ENCODE results near the gene NTF4. TPM values are rescaled to one million over a fixed set of nuclear protein-coding genes. Genes with fewer than 3 reads are reported as not detected.
"Not testable (repeated sequence)": the region's sequence is repeated elsewhere in the genome, so short reads cannot be mapped to it uniquely, and the experiment has no call there.

NTF4 gene
- total and polyA plus RNA-seq, 8 donors, result 0.63 to 6.2 (median 0.97) TPM

DNA sequence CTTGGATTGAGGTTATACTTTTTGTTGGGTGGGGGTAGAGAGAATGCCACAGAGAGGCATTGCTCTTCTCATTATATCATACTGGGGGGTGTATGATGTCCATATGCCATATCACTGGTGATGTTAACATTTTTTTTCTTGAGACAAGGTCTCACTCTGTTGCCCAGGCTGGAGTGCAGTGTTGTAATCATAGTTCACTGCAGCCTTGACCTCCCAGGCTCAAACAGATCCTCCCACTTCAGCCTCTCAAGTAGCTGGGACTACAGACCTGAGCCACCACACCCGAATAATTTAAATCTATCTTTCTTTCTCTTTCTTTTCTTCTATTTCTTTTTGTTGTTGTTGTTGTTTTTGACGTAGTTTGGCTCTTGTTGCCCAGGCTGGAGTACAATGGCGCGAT lies 15.8 kb upstream of the NTF4 start:
- no peak for DNase-seq
- Histone ChIP-seq H3K4me1 (peaks cover 0 to 5% of the 10 kb centered on the region in 2 donors), H3K9me3 (no peaks in the 10 kb centered on the region), H3K27ac (no peak overlapping the region), H3K36me3 (no peaks in the 10 kb centered on the region), H3K27me3 (no peaks in the 10 kb centered on the region), H3K4me3 (no peak overlapping the region)
- no peak for TF ChIP-seq CTCF (IDR thresholded peaks at IDR 0.05)
- intact Hi-C loops (cut with DNase I), result no loop called here
- no peak for ATAC-seq

DNA sequence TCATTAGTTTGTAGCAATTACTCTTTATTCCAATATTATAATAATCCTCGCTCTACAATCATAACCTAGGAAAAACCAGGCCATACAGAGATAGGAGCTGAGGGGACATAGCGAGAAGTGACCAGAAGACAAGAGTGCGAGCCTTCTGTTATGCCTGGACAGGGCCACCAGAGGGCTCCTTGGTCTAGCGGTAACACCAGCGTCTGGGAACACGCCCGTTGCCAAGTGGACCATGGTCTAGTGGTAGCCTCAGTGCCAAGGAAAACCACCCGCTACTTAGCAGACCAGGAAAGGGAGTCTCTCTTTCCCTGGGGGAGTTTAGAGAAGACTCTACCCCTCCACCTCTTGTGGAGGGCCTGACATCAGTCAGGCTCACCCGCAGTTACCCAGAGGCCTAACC lies 10.3 kb upstream of the NTF4 start:
- H3K4me3 ChIP-seq; H3K36me3 ChIP-seq; intact Hi-C loops (cut with DNase I); H3K27ac ChIP-seq; H3K9me3 ChIP-seq: not testable (repeated sequence)
- peak in 2 of 4 donors; percentile 58 to 67 for DNase-seq
- Histone ChIP-seq H3K4me1 (peaks cover 0 to 10% of the 10 kb centered on the region in 2 donors), H3K27me3 (peaks cover 32 to 48% of the 10 kb centered on the region in 2 donors)
- TF ChIP-seq CTCF (IDR thresholded peaks at IDR 0.05), result peak; percentile 62 to 69
- ATAC-seq, result peak; percentile 54

DNA sequence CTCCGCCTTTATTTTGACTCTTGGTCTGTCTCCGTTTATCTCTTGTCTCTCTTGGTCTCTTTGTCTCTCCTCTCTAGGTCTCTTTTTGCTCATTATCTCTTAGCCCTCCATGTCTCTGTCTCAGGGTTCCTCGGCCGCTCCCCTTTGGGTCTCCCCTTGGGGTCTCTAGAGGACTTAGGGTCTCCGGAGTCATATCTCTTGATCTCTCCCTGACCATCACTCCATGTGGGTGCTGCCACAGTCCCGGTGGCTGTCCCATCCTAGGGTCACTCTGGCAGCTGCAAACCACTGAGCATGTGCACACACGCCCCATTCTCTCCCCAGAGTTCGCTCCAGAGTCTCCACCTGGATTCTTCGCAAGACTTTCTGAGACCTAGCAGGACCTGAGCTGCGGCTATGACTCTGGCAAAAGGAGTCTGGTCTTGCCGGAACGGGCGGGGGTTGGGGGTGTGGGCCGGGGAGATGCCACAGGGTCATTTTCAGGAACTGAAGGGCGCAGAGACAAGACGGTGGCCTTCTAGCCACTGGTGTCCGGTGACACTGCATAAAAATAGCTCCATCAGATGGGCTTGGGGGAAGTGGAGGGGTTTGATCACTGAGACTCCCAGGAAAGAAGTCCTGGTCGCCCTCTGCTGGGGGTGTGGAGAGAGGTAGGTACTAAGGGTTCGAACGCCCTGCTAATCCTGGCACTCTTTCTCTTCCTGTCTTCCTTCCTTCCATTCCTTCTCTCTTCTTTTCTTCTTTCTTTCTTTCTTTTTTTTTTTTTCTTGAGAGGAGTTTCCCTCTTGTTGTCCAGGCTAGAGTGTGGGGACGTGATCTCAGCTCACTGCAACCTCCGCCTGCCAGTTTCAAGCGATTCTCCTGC lies 9.1 kb upstream of the NTF4 start:
- no peaks in the 10 kb centered on the region for H3K9me3 ChIP-seq
- TF ChIP-seq CTCF (IDR thresholded peaks at IDR 0.05), result no peak
- no peaks in the 10 kb centered on the region for H3K36me3 ChIP-seq
- DNase-seq (no peak), ATAC-seq (no peak)
- intact Hi-C loops (cut with DNase I), result no loop called here
- peaks cover 0 to 10% of the 10 kb centered on the region in 2 donors for H3K4me1 ChIP-seq
- H3K27ac ChIP-seq, result no peak overlapping the region
- peaks cover 32 to 58% of the 10 kb centered on the region in 2 donors for H3K27me3 ChIP-seq
- no peak overlapping the region for H3K4me3 ChIP-seq

GRCh38 chr19:49071860-49072547 lies 7.4 kb upstream of the NTF4 start:
- Histone ChIP-seq H3K36me3 (no peaks in the 10 kb centered on the region), H3K27me3 (peaks cover 32 to 76% of the 10 kb centered on the region in 2 donors), H3K9me3 (no peaks in the 10 kb centered on the region), H3K4me1 (peaks cover 0 to 10% of the 10 kb centered on the region in 2 donors), H3K4me3 (no peak overlapping the region), H3K27ac (no peak overlapping the region)
- ATAC-seq (no peak), DNase-seq (no peak)
- no peak for TF ChIP-seq CTCF (IDR thresholded peaks at IDR 0.05)
- intact Hi-C loops (cut with DNase I), result no loop called here

GRCh38 chr19:49070416-49070815 lies 5.8 kb upstream of the NTF4 start:
- H3K4me3 ChIP-seq, result no peak overlapping the region
- peaks cover 0 to 10% of the 10 kb centered on the region in 2 donors for H3K4me1 ChIP-seq
- H3K36me3 ChIP-seq, result no peaks in the 10 kb centered on the region
- peaks cover 32 to 92% of the 10 kb centered on the region in 2 donors for H3K27me3 ChIP-seq
- no peaks in the 10 kb centered on the region for H3K9me3 ChIP-seq
- DNase-seq (no peak), ATAC-seq (no peak)
- H3K27ac ChIP-seq, result no peak overlapping the region
- no peak for TF ChIP-seq CTCF (IDR thresholded peaks at IDR 0.05)
- intact Hi-C loops (cut with DNase I), result no loop called here
